Right lobe of liver (tissue), 6 donors: ENCODE data around the gene TRAPPC2B. TPM values are rescaled to one million over a fixed set of nuclear protein-coding genes. Genes with fewer than 3 reads are reported as not detected.

Source experiments
- ATAC-seq, 4 donors: fragments of 200-7000 bp; cut with Tn5 transposase; one replicate each; pipeline ENCODE4 v1.9.1; 2020; ENCODE audit warnings: mild to moderate bottlenecking in 4 of 4, moderate library complexity in 4 of 4
- DNase-seq, 3 donors: peaks; one replicate each; pipeline ENCODE4 v3.0.0-alpha.2; 2020
- H3K27ac ChIP-seq, 3 donors: fragments of 200-600 bp; one replicate each; pipeline ENCODE4 v1.8.0; 2022
- H3K27me3 ChIP-seq, 2 donors: fragments of 200-600 bp; one replicate each; pipeline ENCODE4 v1.8.0; 2022
- H3K36me3 ChIP-seq, 4 donors: fragments of 200-600 bp; sonication (generic) in 1 of 4; one replicate each; pipeline versions ENCODE4 v1.5.1 to v1.8.0; 2017 to 2022; ENCODE audit warnings: control low read depth in 1 of 4
- H3K4me1 ChIP-seq, 4 donors: fragments of 200-600 bp; sonication (generic) in 1 of 4; one replicate each; pipeline versions ENCODE4 v1.5.1 to v1.8.0; 2017 to 2022; ENCODE audit warnings: control low read depth in 1 of 4
- H3K4me3 ChIP-seq, 3 donors: fragments of 200-600 bp; one replicate each; pipeline ENCODE4 v1.8.0; 2022
- H3K9me3 ChIP-seq, 4 donors: fragments of 200-600 bp; sonication (generic) in 1 of 4; one replicate each; pipeline versions ENCODE4 v1.5.1 to v1.8.0; 2017 to 2022; ENCODE audit warnings: control low read depth in 1 of 4
- POLR2A ChIP-seq: fragments of 450-650 bp; IDR thresholded peaks from one replicate; pipeline ENCODE4 v1.6.1; 2017; ENCODE audit warnings: antibody characterized with exemption, mild to moderate bottlenecking
- whole genome bisulfite sequencing: methylation state at CpG from one replicate; pipeline ENCODE4 v1.1.6; 2018; ENCODE audit warnings: low coverage, low lambda C conversion rate; ENCODE audit not compliant: insufficient coverage; ENCODE audit errors: missing lambda C conversion rate; 5-methylcytosine and 5-hydroxymethylcytosine counted together
- intact Hi-C, 2 donors: fragments of 100-400 bp; cut with DNase I; formaldehyde crosslinking; loops; one replicate each; pipeline versions ENCODE4 v1.11.2 to v1.14.1; 2022
- total RNA-seq, 6 experiments: library from RNA; depleted of rRNA in 2 of 6; stranded (reverse); fragments of >200 nt in 2 of 6; fragmentation: NEBNext Ultra II Directional in 3 of 6; extraction: Animal tissue kit (Norgen Biotek cat#: 25700) in 3 of 6; gene quantifications; one replicate each; pipeline versions ENCODE4 v1.1.0 to v1.2.4, GENCODE V29; 2016 to 2023
- TF ChIP-seq, protein P1 (sequence below), 4 donors: fragments of 200-600 bp in 3 of 4; fragments of 450-650 bp in 1 of 4; IDR thresholded peaks; one replicate each; pipeline versions ENCODE4 v1.5.1 to v1.8.0; 2016 to 2022; ENCODE audit warnings: antibody characterized with exemption in 4 of 4, mild to moderate bottlenecking in 2 of 4
- donor health status: DM: no; HTN: yes; CAD: no.
- donor health status: DM: no; HTN: no; CAD: no.
- donor health status: DM: no; HTN: no; CAD: no.
- donor health status: DM: no; HTN: yes; CAD: no.
- donor health status: DM: no; HTN: yes; CAD: no.

The TRAPPC2B gene
- total RNA-seq, 6 experiments from 2014 or later, result 1.1 to 10.8 (median 3.1) TPM

- intact Hi-C loops, result no loop called here
- 64% methylated on average over 2 of the region's 9 CpGs for WGBS
Measured at GRCh38 chr19:57403737-57404563, 40.6 kb downstream of the TRAPPC2B start.

DNA sequence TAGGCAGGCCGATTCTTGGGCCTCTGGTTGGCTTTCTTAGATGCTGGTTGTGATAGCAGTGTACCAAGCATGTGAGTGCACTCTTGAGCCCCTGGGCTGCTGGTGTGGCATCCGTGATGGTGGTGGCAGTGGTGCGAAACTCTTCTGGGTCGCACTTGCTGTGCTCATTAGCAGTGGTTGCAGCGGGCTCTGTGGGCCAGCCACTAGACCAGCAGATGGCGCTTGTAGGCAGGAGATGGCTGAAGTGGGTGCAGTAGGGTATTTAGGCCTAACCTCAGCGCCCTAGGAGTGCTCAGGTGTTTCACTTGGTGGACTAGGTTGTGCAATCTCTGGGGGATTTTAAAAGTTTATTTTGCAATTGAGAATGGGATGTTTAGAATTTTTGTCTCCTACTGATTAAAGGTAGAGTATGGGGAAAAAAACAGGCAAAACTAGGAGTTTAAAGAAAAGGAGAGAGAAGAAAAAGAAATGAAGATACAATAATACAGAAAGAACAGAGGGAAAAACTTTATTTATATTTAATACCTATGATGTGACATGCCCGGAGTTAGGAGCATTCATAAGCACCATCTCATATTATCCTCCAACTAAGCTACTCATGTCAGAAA is 43.3 kb downstream of the TRAPPC2B start:
- intact Hi-C loops, result no loop called here
- peaks cover 0 to 4% (median 2%) of the 10 kb centered on the region in 4 donors for H3K9me3 ChIP-seq
- no peak overlapping the region for H3K27ac ChIP-seq
- H3K4me3 ChIP-seq, result no peak overlapping the region
- H3K27me3 ChIP-seq, result no peaks in the 10 kb centered on the region
- ATAC-seq (peak; percentile 50 to 66 (median 62)), DNase-seq (peak; percentile 62 to 71 (median 63))
- TF ChIP-seq, protein P1, sequence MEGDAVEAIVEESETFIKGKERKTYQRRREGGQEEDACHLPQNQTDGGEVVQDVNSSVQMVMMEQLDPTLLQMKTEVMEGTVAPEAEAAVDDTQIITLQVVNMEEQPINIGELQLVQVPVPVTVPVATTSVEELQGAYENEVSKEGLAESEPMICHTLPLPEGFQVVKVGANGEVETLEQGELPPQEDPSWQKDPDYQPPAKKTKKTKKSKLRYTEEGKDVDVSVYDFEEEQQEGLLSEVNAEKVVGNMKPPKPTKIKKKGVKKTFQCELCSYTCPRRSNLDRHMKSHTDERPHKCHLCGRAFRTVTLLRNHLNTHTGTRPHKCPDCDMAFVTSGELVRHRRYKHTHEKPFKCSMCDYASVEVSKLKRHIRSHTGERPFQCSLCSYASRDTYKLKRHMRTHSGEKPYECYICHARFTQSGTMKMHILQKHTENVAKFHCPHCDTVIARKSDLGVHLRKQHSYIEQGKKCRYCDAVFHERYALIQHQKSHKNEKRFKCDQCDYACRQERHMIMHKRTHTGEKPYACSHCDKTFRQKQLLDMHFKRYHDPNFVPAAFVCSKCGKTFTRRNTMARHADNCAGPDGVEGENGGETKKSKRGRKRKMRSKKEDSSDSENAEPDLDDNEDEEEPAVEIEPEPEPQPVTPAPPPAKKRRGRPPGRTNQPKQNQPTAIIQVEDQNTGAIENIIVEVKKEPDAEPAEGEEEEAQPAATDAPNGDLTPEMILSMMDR (IDR thresholded peaks at IDR 0.05), result peak; percentile 44 to 74 (median 58)
- no peak for TF ChIP-seq POLR2A
- WGBS, result 20% methylated on average over 8 of the region's 8 CpGs
- no peaks in the 10 kb centered on the region for H3K36me3 ChIP-seq
- peaks cover 0 to 7% (median 2%) of the 10 kb centered on the region in 4 donors for H3K4me1 ChIP-seq

More at GRCh38 chr19:57403737-57404563, 40.6 kb downstream of the TRAPPC2B start:
- Histone ChIP-seq H3K36me3 (peaks cover 0 to 5% (median 1%) of the 10 kb centered on the region in 4 donors), H3K4me3 (no peak overlapping the region), H3K4me1 (no peaks in the 10 kb centered on the region), H3K27me3 (no peaks in the 10 kb centered on the region), H3K27ac (no peak overlapping the region), H3K9me3 (peaks cover 0 to 19% (median 6%) of the 10 kb centered on the region in 4 donors)
- no peak for DNase-seq
- no peak for TF ChIP-seq POLR2A
- TF ChIP-seq, protein P1 (IDR thresholded peaks at IDR 0.05), result no peak
- no peak for ATAC-seq

DNA sequence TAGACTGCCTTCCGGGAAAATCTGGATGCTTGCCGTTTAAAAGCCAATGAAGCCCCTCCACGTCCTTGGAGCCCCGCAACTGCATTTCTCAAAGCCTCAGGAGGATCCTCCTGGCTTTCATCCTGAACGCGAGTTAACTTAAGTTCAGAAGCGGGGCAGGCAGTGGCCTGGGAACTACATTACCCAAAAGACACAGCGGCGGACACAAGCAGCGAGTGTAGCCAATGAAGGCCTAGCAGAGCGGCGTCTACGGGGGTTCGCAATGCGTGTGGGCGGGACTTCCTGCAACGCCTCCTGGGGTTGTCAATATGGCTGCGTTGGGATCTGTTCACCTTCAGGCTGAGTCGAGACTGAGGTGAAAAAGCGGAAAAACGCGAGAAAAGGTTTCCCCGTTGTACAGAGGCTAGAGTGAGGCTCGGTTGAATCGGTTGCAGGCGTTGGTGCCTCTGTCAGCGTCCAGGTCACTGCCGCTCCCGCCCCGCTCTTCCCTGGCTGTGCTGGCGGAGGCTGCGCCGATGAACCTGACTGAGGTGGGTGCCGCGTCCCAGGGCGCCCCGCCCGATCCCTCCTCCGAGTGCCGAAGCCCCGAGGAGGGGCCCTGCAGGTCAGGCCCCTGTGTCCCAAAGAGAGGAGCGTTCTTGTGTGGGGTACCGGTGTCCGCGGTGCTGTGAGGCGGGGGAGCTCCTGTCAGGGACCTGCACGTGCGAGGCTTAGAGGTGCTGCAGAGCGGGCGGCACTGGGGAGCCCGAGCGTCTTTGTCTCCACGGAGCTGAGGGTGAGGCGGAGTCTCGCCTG is 47.7 kb downstream of the TRAPPC2B start, which contains the start of gene ZNF17:
Gene ZNF17 (plus strand): TSS at position 285 of the 795 bp plus-strand sequence. CDS start 2,455 bp downstream, outside the sequence.
- ATAC-seq, result peak; percentile 100
- peak within 1 kb of the TSS in 2 of 3 donors; percentile 17 to 37 for H3K27ac ChIP-seq
- under 1% methylated on average over 34 of the region's 55 CpGs for WGBS

More for the DNA sequence above, 47.7 kb downstream of the TRAPPC2B start, which contains the start of gene ZNF17:
- peak; percentile 94 to 97 (median 96) for DNase-seq
- Histone ChIP-seq H3K4me1 (peaks cover 0 to 15% (median 2%) of the 10 kb centered on the region in 4 donors), H3K27me3 (no peaks in the 10 kb centered on the region), H3K36me3 (peaks cover 0 to 5% (median 0%) of the 10 kb centered on the region in 4 donors), H3K9me3 (no peaks in the 10 kb centered on the region), H3K4me3 (peak within 1 kb of the TSS; percentile 86 to 97 (median 93))
- intact Hi-C loops, result no loop called here
- no peak for TF ChIP-seq POLR2A
- TF ChIP-seq, protein P1 (IDR thresholded peaks at IDR 0.05), result no peak

Other genes starting within 250 kb of the TRAPPC2B start
- not detected for gene USP29, start 243.6 kb upstream of the TRAPPC2B start, total RNA-seq
- gene ZIM3, start 218.3 kb upstream of the TRAPPC2B start, total RNA-seq, result not detected
- not detected for gene DUXA, start 196.1 kb upstream of the TRAPPC2B start, total RNA-seq
- gene ZNF264, start 172.1 kb upstream of the TRAPPC2B start, total RNA-seq, result 10 to 100 TPM in 5 of 6 experiments, 1 to 10 TPM in 1; 9.9 to 14.4 (median 12.1) TPM
- 1 to 10 TPM in 1 of 6 experiments, under 1 TPM in 3, not detected in 2; 0.53 to 1.1 (median 0.77) TPM for gene AURKC, start 132.5 kb upstream of the TRAPPC2B start, total RNA-seq
- 1 to 10 TPM; 3.9 to 6.3 (median 5.5) TPM for gene ZNF805, start 122.9 kb upstream of the TRAPPC2B start, total RNA-seq
- 10 to 100 TPM; 15.7 to 24.2 (median 21.8) TPM for gene ZNF460, start 83.1 kb upstream of the TRAPPC2B start, total RNA-seq
- gene ZNF543, start 43.1 kb upstream of the TRAPPC2B start, total RNA-seq, result 1 to 10 TPM; 1.9 to 2.7 (median 2.4) TPM
- gene ZNF304, start 12.3 kb upstream of the TRAPPC2B start, total RNA-seq, result 1 to 10 TPM; 1.5 to 2.8 (median 2.1) TPM
- gene ZNF547, start within 50 bp of the TRAPPC2B start, total RNA-seq, result 1 to 10 TPM in 2 of 6 experiments, under 1 TPM in 4; 0.31 to 1.6 (median 0.93) TPM
- gene ZNF548, start 26.3 kb downstream of the TRAPPC2B start, total RNA-seq, result 1 to 10 TPM; 2.3 to 7.0 (median 4.8) TPM
- gene ZNF17, start 47.6 kb downstream of the TRAPPC2B start, total RNA-seq, result 1 to 10 TPM; 1.8 to 4.6 (median 3.4) TPM
- 1 to 10 TPM; 2.2 to 6.0 (median 3.8) TPM for gene ZNF749, start 71.8 kb downstream of the TRAPPC2B start, total RNA-seq
- under 1 TPM; 0.11 to 0.48 (median 0.19) TPM for gene VN1R1, start 93.6 kb downstream of the TRAPPC2B start, total RNA-seq
- 1 to 10 TPM; 1.7 to 4.8 (median 2.6) TPM for gene ZNF772, start 114.0 kb downstream of the TRAPPC2B start, total RNA-seq
- gene ZNF419, start 124.2 kb downstream of the TRAPPC2B start, total RNA-seq, result 1 to 10 TPM; 2.4 to 4.7 (median 3.4) TPM
- 1 to 10 TPM; 1.3 to 4.1 (median 2.2) TPM for gene ZNF773, start 136.4 kb downstream of the TRAPPC2B start, total RNA-seq
- gene ZNF549, start 163.8 kb downstream of the TRAPPC2B start, total RNA-seq, result 1 to 10 TPM in 2 of 6 experiments, under 1 TPM in 4; 0.61 to 1.8 (median 0.90) TPM
- gene ZNF550, start 196.3 kb downstream of the TRAPPC2B start, total RNA-seq, result 1 to 10 TPM in 5 of 6 experiments, under 1 TPM in 1; 0.92 to 6.9 (median 2.5) TPM
- gene ZNF416, start 215.4 kb downstream of the TRAPPC2B start, total RNA-seq, result 1 to 10 TPM in 4 of 6 experiments, under 1 TPM in 2; 0.43 to 1.8 (median 1.2) TPM
- gene ZIK1, start 220.6 kb downstream of the TRAPPC2B start, total RNA-seq, result 1 to 10 TPM in 1 of 6 experiments, under 1 TPM in 5; 0.31 to 4.2 (median 0.39) TPM
- gene ZNF530, start 236.3 kb downstream of the TRAPPC2B start, total RNA-seq, result 1 to 10 TPM in 1 of 6 experiments, under 1 TPM in 5; 0.25 to 1.2 (median 0.49) TPM